ENCODE data around the gene LRRC46.

DNA sequence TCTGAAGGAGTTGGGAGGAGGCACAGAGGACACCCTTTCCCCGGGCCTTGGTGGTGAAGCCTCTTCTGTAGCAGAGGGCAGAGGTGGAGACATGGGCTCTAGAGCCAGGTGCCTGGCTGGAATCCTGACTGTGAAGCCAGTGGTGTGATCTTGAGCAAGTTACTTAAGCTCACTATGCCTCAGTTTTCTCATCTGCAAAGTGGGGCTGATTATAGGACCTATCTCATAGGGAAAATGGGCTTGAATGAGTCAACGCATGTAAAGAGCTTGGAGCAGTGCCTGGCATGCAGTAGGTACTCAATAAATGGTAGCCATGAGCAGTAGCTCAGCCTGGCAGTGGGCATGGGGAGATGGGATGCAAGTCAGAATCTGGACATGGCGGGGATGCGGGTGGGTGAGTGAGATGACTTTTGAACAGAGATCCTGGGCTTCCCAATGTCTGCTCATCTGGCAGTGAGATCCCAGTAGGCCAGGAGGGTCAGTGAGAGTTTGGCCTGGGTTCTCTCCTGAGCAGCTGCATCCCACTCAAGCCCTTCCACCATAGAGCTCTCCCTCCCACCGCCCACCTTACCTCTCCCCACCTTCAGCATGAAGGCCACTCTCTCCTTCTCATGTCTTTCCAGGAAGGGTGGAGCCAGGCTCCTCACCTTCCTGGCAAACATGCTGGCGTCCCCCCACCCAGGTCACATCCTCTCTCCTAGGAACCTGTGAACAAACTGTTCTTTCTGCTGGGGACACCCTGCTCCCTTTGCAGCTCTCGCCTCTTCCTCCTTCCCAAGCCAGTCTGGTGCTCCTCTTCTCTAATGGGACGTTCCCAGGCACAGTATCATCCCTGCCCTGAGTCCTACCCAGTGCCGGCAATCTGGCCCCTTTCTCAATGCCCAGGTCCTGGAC, 51.5 kb downstream of the LRRC46 start:
- TF ChIP-seq POLR2AphosphoS5 (IDR thresholded peaks at IDR 0.05; ENCODE audit: low read depth, low read length) = no peak
- no peak for TF ChIP-seq POLR2A (IDR thresholded peaks at IDR 0.05; ENCODE audit: low read depth, low read length)
- no peak for TF ChIP-seq TAF1 (IDR thresholded peaks at IDR 0.05; ENCODE audit: low read depth, low read length)
- TF ChIP-seq SPI1 (IDR thresholded peaks at IDR 0.05; ENCODE audit: low read depth, low read length) = no peak
- TF ChIP-seq PAX5 (IDR thresholded peaks at IDR 0.05; ENCODE audit: insufficient read depth, low read length, severe bottlenecking) = no peak

Measured in GM12891 (cell line).